ENCODE measurements around the gene CA5A. TPM values are rescaled to one million over a fixed set of nuclear protein-coding genes. Genes with fewer than 3 reads are reported as not detected.

Gene CA5A
- total and polyA plus RNA-seq, 2 of the 13 experiments (the other 11 are each of a cell fraction or from before 2014, with no cell fraction given) = 66.8 to 106 TPM

GRCh38 chr16:87949071-87949744, 12.9 kb upstream of the CA5A start (continued):
- TF ChIP-seq HNF1A (IDR thresholded peaks at IDR 0.05; ENCODE audit: low read depth) = no peak
- 0 out of 2 replicates have a peak, but pooled peaks have one; percentile 34 for TF ChIP-seq HNF1A (CRISPR knock-in tag; IDR thresholded peaks at IDR 0.05; ENCODE audit: borderline replicate concordance)
- no peak for TF ChIP-seq HOXD1 (CRISPR knock-in tag; IDR thresholded peaks at IDR 0.05)
- peak; percentile 74 for TF ChIP-seq ZNF687 (CRISPR knock-in tag; IDR thresholded peaks at IDR 0.05)
- 0 out of 2 replicates have a peak, but pooled peaks have one; percentile 25 for TF ChIP-seq ZKSCAN1 (IDR thresholded peaks at IDR 0.05; ENCODE audit: low read length)
- peak; percentile 97 for TF ChIP-seq MAFF (IDR thresholded peaks at IDR 0.05; ENCODE audit: low read depth, low read length)
- peak; percentile 90; the same call in 1 of the 2 replicates for TF ChIP-seq AHR (CRISPR knock-in tag; IDR thresholded peaks at IDR 0.05)
- TF ChIP-seq CC2D1A (CRISPR knock-in tag; IDR thresholded peaks at IDR 0.05) = 0 out of 2 replicates have a peak, but pooled peaks have one; percentile 91
- TF ChIP-seq ATRX (CRISPR knock-in tag; IDR thresholded peaks at IDR 0.05; ENCODE audit: borderline replicate concordance) = no peak
- TF ChIP-seq KLF13 (CRISPR knock-in tag; IDR thresholded peaks at IDR 0.05) = no peak
- no peak for TF ChIP-seq TOPORS (CRISPR knock-in tag; IDR thresholded peaks at IDR 0.05)
- no peak for TF ChIP-seq PATZ1 (CRISPR knock-in tag; IDR thresholded peaks at IDR 0.05)
- no peak for TF ChIP-seq ZNF672 (CRISPR knock-in tag; IDR thresholded peaks at IDR 0.05)
- peak; percentile 75 for TF ChIP-seq HDAC1 (CRISPR knock-in tag; IDR thresholded peaks at IDR 0.05)
- TF ChIP-seq GATAD1 (CRISPR knock-in tag; IDR thresholded peaks at IDR 0.05) = 0 out of 2 replicates have a peak, but pooled peaks have one; percentile 45
- no peak for TF ChIP-seq FIP1L1 (IDR thresholded peaks at IDR 0.05; ENCODE audit: borderline replicate concordance, insufficient read depth, low read depth, low read length)
